CD8-positive, alpha-beta memory T cell (primary cell): ENCODE measurements around the gene MSH3. TPM values are rescaled to one million over a fixed set of nuclear protein-coding genes. Genes with fewer than 3 reads are reported as not detected.

Experiments
- CTCF ChIA-PET: fragments of 350-600 bp; sonication (Branson Sonifier 250); formaldehyde crosslinking; loops from one replicate; lab custom pipeline; 2021; ENCODE audit warnings: antibody characterized with exemption; lab: Charles Lee
- POLR2A ChIA-PET: fragments of 350-600 bp; sonication (Branson Sonifier 250); formaldehyde crosslinking; loops from one replicate; lab custom pipeline; 2021; ENCODE audit warnings: antibody characterized with exemption; lab: Charles Lee
- DNase-seq, 5 donors: peaks; one replicate each; pipeline versions ENCODE4 v3.0.0 to v3.0.0-alpha.2; 2020 to 2022; ENCODE audit warnings: mixed read lengths in 1 of 5
- H3K27ac ChIP-seq: one replicate; pipeline ENCODE4 v1.7.0; 2013; ENCODE audit warnings: low read depth, mild to moderate bottlenecking, low read length, moderate library complexity
- H3K27me3 ChIP-seq: 2 replicates; pipeline ENCODE4 v1.7.0; 2013; ENCODE audit warnings: low read length, mild to moderate bottlenecking; ENCODE audit not compliant: insufficient read depth, poor library complexity, severe bottlenecking
- H3K36me3 ChIP-seq: 2 replicates; pipeline ENCODE4 v1.7.0; 2013; ENCODE audit warnings: mild to moderate bottlenecking, low read length, moderate library complexity; ENCODE audit not compliant: insufficient read depth
- H3K4me1 ChIP-seq: 2 replicates; pipeline ENCODE4 v1.7.0; 2013; ENCODE audit warnings: mild to moderate bottlenecking, low read length, moderate library complexity; ENCODE audit not compliant: insufficient read depth
- H3K4me3 ChIP-seq: 2 replicates; pipeline ENCODE4 v1.7.0; 2013; ENCODE audit warnings: mild to moderate bottlenecking, low read length
- H3K9me3 ChIP-seq: 2 replicates; pipeline ENCODE4 v1.7.0; 2013; ENCODE audit warnings: mild to moderate bottlenecking, low read length
- H3K27ac Mint-ChIP-seq, 8 donors: one replicate each; pipeline ENCODE4 v1.8.0; 2020 to 2021; ENCODE audit warnings: mixed read lengths in 8 of 8, mild to moderate bottlenecking in 6 of 8, inconsistent platforms in 3 of 8, moderate library complexity in 3 of 8
- H3K27me3 Mint-ChIP-seq, 2 donors: one replicate each; pipeline ENCODE4 v1.8.0; 2020 to 2021; ENCODE audit warnings: mixed read lengths in 2 of 2, mild to moderate bottlenecking in 1 of 2, moderate library complexity in 1 of 2
- H3K36me3 Mint-ChIP-seq, 3 donors: one replicate each; pipeline ENCODE4 v1.8.0; 2020 to 2021; ENCODE audit warnings: mixed read lengths in 3 of 3, inconsistent platforms in 1 of 3, mild to moderate bottlenecking in 1 of 3
- H3K4me1 Mint-ChIP-seq, 3 donors: one replicate each; pipeline ENCODE4 v1.8.0; 2020 to 2021; ENCODE audit warnings: mixed read lengths in 3 of 3, inconsistent platforms in 1 of 3, mild to moderate bottlenecking in 1 of 3
- H3K4me3 Mint-ChIP-seq, 7 donors: one replicate each; pipeline ENCODE4 v1.8.0; 2020 to 2021; ENCODE audit warnings: mixed read lengths in 7 of 7, mild to moderate bottlenecking in 6 of 7, moderate library complexity in 4 of 7, inconsistent platforms in 2 of 7
- H3K9me3 Mint-ChIP-seq, 5 donors: one replicate each; pipeline ENCODE4 v1.8.0; 2020 to 2022; ENCODE audit warnings: mixed read lengths in 5 of 5, mild to moderate bottlenecking in 3 of 5, moderate library complexity in 2 of 5, inconsistent platforms in 1 of 5
- polyA plus RNA-seq: library from polyadenylated mRNA; unstranded; fragments of 300-500 nt; fragmentation: Illumina TruSeq; gene quantifications from one replicate; pipeline ENCODE4 v1.2.3, GENCODE V29; 2021
- total RNA-seq, 2 experiments: library from RNA; stranded (reverse); gene quantifications; one replicate each; pipeline ENCODE4 v1.2.3, GENCODE V29; 2021

MSH3 gene
- total and polyA plus RNA-seq, 3 experiments from 2014 or later, result 13.1 to 19.8 (median 19.2) TPM

GRCh38 chr5:80904533-80905187, 250.2 kb downstream of the MSH3 start:
- no peak for DNase-seq
- ChIA-PET POLR2A (no interaction called here), CTCF (no interaction called here)
- no peaks in the 10 kb centered on the region for H3K4me1 ChIP-seq
- Mint-ChIP-seq H3K4me1 (no peaks in the 10 kb centered on the region), H3K36me3 (peaks cover 8 to 42% (median 15%) of the 10 kb centered on the region in 3 donors), H3K27ac (peak overlapping the region in 1 of 8 donors; percentile 57), H3K4me3 (no peak overlapping the region), H3K27me3 (peaks cover 0 to 2% of the 10 kb centered on the region in 2 donors), H3K9me3 (peaks cover 12 to 27% (median 17%) of the 10 kb centered on the region in 5 donors)
- H3K4me3 ChIP-seq, result no peak overlapping the region
- H3K27ac ChIP-seq, result no peak overlapping the region
- no peaks in the 10 kb centered on the region for H3K27me3 ChIP-seq
- no peaks in the 10 kb centered on the region for H3K36me3 ChIP-seq
- H3K9me3 ChIP-seq, result peaks cover 6% of the 10 kb centered on the region

GRCh38 chr5:80905405-80905804, 251.0 kb downstream of the MSH3 start:
- H3K27ac Mint-ChIP-seq, result peak overlapping the region in 1 of 8 donors; percentile 19
- H3K27ac ChIP-seq, result no peak overlapping the region
- H3K27me3 Mint-ChIP-seq, result peaks cover 0 to 2% of the 10 kb centered on the region in 2 donors
- peaks cover 11 to 26% (median 17%) of the 10 kb centered on the region in 5 donors for H3K9me3 Mint-ChIP-seq
- H3K4me1 Mint-ChIP-seq, result no peaks in the 10 kb centered on the region
- H3K36me3 Mint-ChIP-seq, result peaks cover 5 to 34% (median 14%) of the 10 kb centered on the region in 3 donors
- H3K9me3 ChIP-seq, result peaks cover 6% of the 10 kb centered on the region
- no peaks in the 10 kb centered on the region for H3K36me3 ChIP-seq
- ChIA-PET POLR2A (no interaction called here), CTCF (no interaction called here)
- DNase-seq, result no peak
- H3K4me3 ChIP-seq, result no peak overlapping the region
- no peaks in the 10 kb centered on the region for H3K4me1 ChIP-seq
- H3K4me3 Mint-ChIP-seq, result no peak overlapping the region
- no peaks in the 10 kb centered on the region for H3K27me3 ChIP-seq

GRCh38 chr5:80912479-80912878, 258.0 kb downstream of the MSH3 start:
- Histone ChIP-seq H3K4me3 (no peak overlapping the region), H3K36me3 (no peaks in the 10 kb centered on the region), H3K27me3 (no peaks in the 10 kb centered on the region), H3K27ac (no peak overlapping the region), H3K9me3 (no peaks in the 10 kb centered on the region), H3K4me1 (no peaks in the 10 kb centered on the region)
- no peak overlapping the region for H3K4me3 Mint-ChIP-seq
- H3K9me3 Mint-ChIP-seq, result peaks cover 0 to 3% (median 0%) of the 10 kb centered on the region in 5 donors
- H3K27me3 Mint-ChIP-seq, result no peaks in the 10 kb centered on the region
- POLR2A ChIA-PET, result no interaction called here
- peaks cover 0 to 5% (median 0%) of the 10 kb centered on the region in 3 donors for H3K36me3 Mint-ChIP-seq
- no peak overlapping the region for H3K27ac Mint-ChIP-seq
- CTCF ChIA-PET, result no interaction called here
- no peaks in the 10 kb centered on the region for H3K4me1 Mint-ChIP-seq
- no peak for DNase-seq

- Histone ChIP-seq H3K27me3 (no peaks in the 10 kb centered on the region), H3K9me3 (no peaks in the 10 kb centered on the region), H3K4me3 (no peak overlapping the region), H3K27ac (no peak overlapping the region), H3K36me3 (no peaks in the 10 kb centered on the region), H3K4me1 (no peaks in the 10 kb centered on the region)
- Mint-ChIP-seq H3K9me3 (peaks cover 0 to 3% (median 0%) of the 10 kb centered on the region in 5 donors), H3K4me1 (no peaks in the 10 kb centered on the region), H3K36me3 (peaks cover 0 to 5% (median 0%) of the 10 kb centered on the region in 3 donors), H3K27me3 (no peaks in the 10 kb centered on the region), H3K4me3 (no peak overlapping the region), H3K27ac (no peak overlapping the region)
- DNase-seq, result no peak
- ChIA-PET POLR2A (no interaction called here), CTCF (no interaction called here)
Observed at GRCh38 chr5:80915716-80916115, 261.3 kb downstream of the MSH3 start.

- no peaks in the 10 kb centered on the region for H3K36me3 ChIP-seq
- Mint-ChIP-seq H3K27me3 (no peaks in the 10 kb centered on the region), H3K4me3 (no peak overlapping the region), H3K9me3 (peaks cover 0 to 3% (median 0%) of the 10 kb centered on the region in 5 donors), H3K27ac (no peak overlapping the region), H3K36me3 (peaks cover 0 to 5% (median 0%) of the 10 kb centered on the region in 3 donors), H3K4me1 (no peaks in the 10 kb centered on the region)
- no peak for DNase-seq
- H3K27me3 ChIP-seq, result no peaks in the 10 kb centered on the region
- no peak overlapping the region for H3K4me3 ChIP-seq
- H3K4me1 ChIP-seq, result no peaks in the 10 kb centered on the region
- ChIA-PET POLR2A (no interaction called here), CTCF (no interaction called here)
- no peak overlapping the region for H3K27ac ChIP-seq
- no peaks in the 10 kb centered on the region for H3K9me3 ChIP-seq
Observed at GRCh38 chr5:80916676-80917075, 262.2 kb downstream of the MSH3 start.

- no peak overlapping the region for H3K27ac Mint-ChIP-seq
- ChIA-PET CTCF (no interaction called here), POLR2A (no interaction called here)
- H3K36me3 Mint-ChIP-seq, result no peaks in the 10 kb centered on the region
- H3K27me3 Mint-ChIP-seq, result no peaks in the 10 kb centered on the region
- Histone ChIP-seq H3K27me3 (no peaks in the 10 kb centered on the region), H3K27ac (no peak overlapping the region), H3K4me3 (no peak overlapping the region), H3K36me3 (no peaks in the 10 kb centered on the region), H3K4me1 (no peaks in the 10 kb centered on the region), H3K9me3 (no peaks in the 10 kb centered on the region)
- no peaks in the 10 kb centered on the region for H3K4me1 Mint-ChIP-seq
- H3K9me3 Mint-ChIP-seq, result no peaks in the 10 kb centered on the region
- DNase-seq, result no peak
- no peak overlapping the region for H3K4me3 Mint-ChIP-seq
Observed at GRCh38 chr5:80917631-80918030, 263.2 kb downstream of the MSH3 start.

GRCh38 chr5:80919678-80920196, 265.3 kb downstream of the MSH3 start:
- peaks cover 0 to 2% (median 0%) of the 10 kb centered on the region in 3 donors for H3K36me3 Mint-ChIP-seq
- no peak overlapping the region for H3K4me3 Mint-ChIP-seq
- H3K27me3 ChIP-seq, result no peaks in the 10 kb centered on the region

GRCh38 chr5:80920333-80920732, 265.9 kb downstream of the MSH3 start:
- Histone ChIP-seq H3K4me1 (no peaks in the 10 kb centered on the region), H3K4me3 (no peak overlapping the region), H3K27ac (no peak overlapping the region), H3K27me3 (no peaks in the 10 kb centered on the region), H3K36me3 (no peaks in the 10 kb centered on the region), H3K9me3 (no peaks in the 10 kb centered on the region)
- DNase-seq, result no peak
- no peak overlapping the region for H3K4me3 Mint-ChIP-seq
- H3K4me1 Mint-ChIP-seq, result no peaks in the 10 kb centered on the region
- peaks cover 0 to 2% (median 0%) of the 10 kb centered on the region in 3 donors for H3K36me3 Mint-ChIP-seq
- ChIA-PET CTCF (no interaction called here), POLR2A (no interaction called here)
- peak overlapping the region in 1 of 8 donors; percentile 28 for H3K27ac Mint-ChIP-seq
- H3K9me3 Mint-ChIP-seq, result no peaks in the 10 kb centered on the region
- H3K27me3 Mint-ChIP-seq, result no peaks in the 10 kb centered on the region

More at GRCh38 chr5:80919678-80920196, 265.3 kb downstream of the MSH3 start:
- Histone ChIP-seq H3K36me3 (no peaks in the 10 kb centered on the region), H3K27ac (no peak overlapping the region), H3K4me1 (no peaks in the 10 kb centered on the region), H3K4me3 (no peak overlapping the region), H3K9me3 (no peaks in the 10 kb centered on the region)
- Mint-ChIP-seq H3K27me3 (no peaks in the 10 kb centered on the region), H3K4me1 (no peaks in the 10 kb centered on the region), H3K27ac (no peak overlapping the region), H3K9me3 (no peaks in the 10 kb centered on the region)
- ChIA-PET POLR2A (no interaction called here), CTCF (no interaction called here)
- DNase-seq, result no peak
